SK-N-MC (cell line): Measurements from ENCODE around the gene GRAMD1C.
A peak's percentile ranks its signal among the peaks of the same experiment; 100 is the strongest.

ENCODE experiments used
- DNase-seq: peaks from one replicate; pipeline ENCODE4 v3.0.0-alpha.2; 2011; ENCODE audit warnings: low read depth, low spot score
- H3K27ac ChIP-seq: fragments of 200-600 bp; sonication (generic); 2 replicates; pipeline ENCODE4 v1.5.1; 2016; ENCODE audit warnings: mixed run types
- H3K36me3 ChIP-seq: fragments of 200-600 bp; sonication (generic); 2 replicates; pipeline ENCODE4 v1.6.1; 2017; ENCODE audit warnings: antibody characterized with exemption, low read length, mixed read lengths; ENCODE audit not compliant: insufficient read depth
- H3K4me3 ChIP-seq: fragments of 200-600 bp; sonication (generic); 2 replicates; pipeline ENCODE4 v1.5.1; 2016
- H3K9ac ChIP-seq: fragments of 200-600 bp; sonication (generic); 2 replicates; pipeline ENCODE4 v1.8.0; 2017; ENCODE audit warnings: mixed run types, mixed read lengths; ENCODE audit not compliant: insufficient read length
- H3K9me3 ChIP-seq: fragments of 200-600 bp; sonication (generic); 2 replicates; pipeline ENCODE4 v1.6.1; 2017; ENCODE audit warnings: low read depth, mild to moderate bottlenecking, antibody characterized with exemption, low read length, moderate library complexity, mixed read lengths
- EZH2 ChIP-seq: fragments of 200-600 bp; sonication (generic); IDR thresholded peaks from one replicate; pipeline ENCODE4 v1.6.1; 2017; ENCODE audit warnings: antibody characterized with exemption
- FOXP2 ChIP-seq: optimal IDR thresholded peaks from 2 replicates; pipeline ENCODE3; 2011; ENCODE audit warnings: mild to moderate bottlenecking, moderate library complexity; ENCODE audit not compliant: insufficient read depth; ENCODE audit errors: extremely low read length, control extremely low read depth
- POLR2AphosphoS5 ChIP-seq: IDR thresholded peaks from 2 replicates; pipeline ENCODE4 v1.6.1; 2012; ENCODE audit warnings: mild to moderate bottlenecking, low read depth, low read length, borderline replicate concordance

Gene GRAMD1C

GRCh38 chr3:113825090-113825489 is 13.5 kb upstream of the GRAMD1C start:
- TF ChIP-seq FOXP2 (no peak), EZH2 (no peak), POLR2AphosphoS5 (no peak)
- no peak for DNase-seq
- H3K9ac ChIP-seq: no peak overlapping the region
- no peaks in the 10 kb centered on the region for H3K36me3 ChIP-seq
- H3K4me3 ChIP-seq: no peak overlapping the region
- H3K9me3 ChIP-seq: no peaks in the 10 kb centered on the region
- no peak overlapping the region for H3K27ac ChIP-seq

- no peak overlapping the region for H3K27ac ChIP-seq
- H3K36me3 ChIP-seq: no peaks in the 10 kb centered on the region
- H3K9me3 ChIP-seq: no peaks in the 10 kb centered on the region
- TF ChIP-seq FOXP2 (no peak), EZH2 (no peak), POLR2AphosphoS5 (no peak)
- no peak for DNase-seq
- no peak overlapping the region for H3K9ac ChIP-seq
- no peak overlapping the region for H3K4me3 ChIP-seq
Observed at GRCh38 chr3:113828600-113828999, 10.0 kb upstream of the GRAMD1C start.

- no peak overlapping the region for H3K9ac ChIP-seq
Observed at GRCh38 chr3:113829576-113830354, 8.8 kb upstream of the GRAMD1C start.

GRCh38 chr3:113831103-113831355 is 7.6 kb upstream of the GRAMD1C start:
- H3K36me3 ChIP-seq: no peaks in the 10 kb centered on the region
- H3K9ac ChIP-seq: no peak overlapping the region
- DNase-seq: no peak
- H3K4me3 ChIP-seq: no peak overlapping the region
- no peak for TF ChIP-seq EZH2
- no peak for TF ChIP-seq FOXP2
- no peak for TF ChIP-seq POLR2AphosphoS5
- no peak overlapping the region for H3K27ac ChIP-seq
- no peaks in the 10 kb centered on the region for H3K9me3 ChIP-seq

More at GRCh38 chr3:113829576-113830354, 8.8 kb upstream of the GRAMD1C start:
- H3K9me3 ChIP-seq: no peaks in the 10 kb centered on the region
- H3K27ac ChIP-seq: no peak overlapping the region
- no peak overlapping the region for H3K4me3 ChIP-seq
- no peak for DNase-seq
- TF ChIP-seq EZH2 (no peak), FOXP2 (no peak), POLR2AphosphoS5 (no peak)
- H3K36me3 ChIP-seq: no peaks in the 10 kb centered on the region

- H3K9me3 ChIP-seq: no peaks in the 10 kb centered on the region
- H3K36me3 ChIP-seq: no peaks in the 10 kb centered on the region
- H3K9ac ChIP-seq: no peak overlapping the region
- no peak overlapping the region for H3K4me3 ChIP-seq
- TF ChIP-seq FOXP2 (no peak), POLR2AphosphoS5 (no peak)
- no peak for DNase-seq
- no peak overlapping the region for H3K27ac ChIP-seq
Observed at GRCh38 chr3:113832477-113833164, 6.0 kb upstream of the GRAMD1C start.

- no peak for TF ChIP-seq POLR2AphosphoS5
- TF ChIP-seq EZH2: no peak
- no peak for TF ChIP-seq FOXP2
- H3K9ac ChIP-seq: no peak overlapping the region
- H3K9me3 ChIP-seq: no peaks in the 10 kb centered on the region
- H3K36me3 ChIP-seq: no peaks in the 10 kb centered on the region
- H3K27ac ChIP-seq: no peak overlapping the region
- no peak overlapping the region for H3K4me3 ChIP-seq
- DNase-seq: no peak
Observed at GRCh38 chr3:113834983-113835382, 3.6 kb upstream of the GRAMD1C start.

GRCh38 chr3:113839551-113839950 is 963 bp downstream of the GRAMD1C start:
- Histone ChIP-seq H3K36me3 (no peaks in the 10 kb centered on the region), H3K9me3 (no peaks in the 10 kb centered on the region), H3K4me3 (peak overlapping the region; percentile 92), H3K9ac (no peak overlapping the region), H3K27ac (no peak overlapping the region)
- DNase-seq: no peak
- TF ChIP-seq EZH2 (no peak), POLR2AphosphoS5 (no peak), FOXP2 (no peak)

GRCh38 chr3:113844622-113845222 is 6.1 kb downstream of the GRAMD1C start:
- no peak for TF ChIP-seq EZH2
- no peak for TF ChIP-seq POLR2AphosphoS5
- no peak for TF ChIP-seq FOXP2
- Histone ChIP-seq H3K9ac (no peak overlapping the region), H3K4me3 (no peak overlapping the region), H3K27ac (no peak overlapping the region), H3K9me3 (no peaks in the 10 kb centered on the region), H3K36me3 (no peaks in the 10 kb centered on the region)
- DNase-seq: peak; percentile 26
